Astrocyte of the cerebellum (primary cell): ENCODE measurements around the gene S1PR1.
"Not testable (repeated sequence)": the region's sequence is repeated elsewhere in the genome, so short reads cannot be mapped to it uniquely, and the experiment has no call there.

Experiments used
- DNase-seq: peaks from one replicate; pipeline ENCODE4 v3.0.0-alpha.2; 2011; ENCODE audit warnings: low read depth
- H3K4me3 ChIP-seq: 2 replicates; pipeline ENCODE4 v1.5.1; 2011; ENCODE audit warnings: mild to moderate bottlenecking, low read depth, low read length, moderate library complexity
- in situ Hi-C: cut with HindIII; loops from 2 replicates; pipeline ENCODE4 v1.10.0; 2017; ENCODE audit warnings: low sequenced_read_pairs
- TF ChIP-seq, protein P1 (sequence below): IDR thresholded peaks from 2 replicates; pipeline ENCODE4 v1.5.1; 2012; ENCODE audit warnings: low read length, low read depth, moderate library complexity, mild to moderate bottlenecking; ENCODE audit errors: missing control alignments

S1PR1 gene

DNA sequence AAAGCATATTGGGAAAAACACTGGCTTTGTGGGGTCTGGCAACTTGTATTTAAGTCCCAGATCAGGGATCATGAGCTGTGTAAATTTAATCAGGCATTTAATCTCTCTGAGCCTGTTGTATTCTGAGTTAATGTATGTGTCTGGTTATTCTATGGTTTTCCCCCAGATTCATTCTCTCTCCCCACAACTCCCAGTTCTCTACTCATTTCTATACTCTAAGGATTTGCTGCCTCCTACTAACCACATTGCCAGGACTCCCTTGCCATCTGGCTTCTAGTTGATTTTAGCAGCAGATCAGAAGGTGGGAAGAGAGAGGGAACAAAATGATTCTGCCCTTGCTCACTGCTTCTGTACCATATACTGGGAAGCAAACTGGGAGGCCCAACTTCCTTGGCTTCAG, 31.4 kb upstream of the S1PR1 start:
- DNase-seq, result no peak
- no peak overlapping the region for H3K4me3 ChIP-seq
- TF ChIP-seq, protein P1, sequence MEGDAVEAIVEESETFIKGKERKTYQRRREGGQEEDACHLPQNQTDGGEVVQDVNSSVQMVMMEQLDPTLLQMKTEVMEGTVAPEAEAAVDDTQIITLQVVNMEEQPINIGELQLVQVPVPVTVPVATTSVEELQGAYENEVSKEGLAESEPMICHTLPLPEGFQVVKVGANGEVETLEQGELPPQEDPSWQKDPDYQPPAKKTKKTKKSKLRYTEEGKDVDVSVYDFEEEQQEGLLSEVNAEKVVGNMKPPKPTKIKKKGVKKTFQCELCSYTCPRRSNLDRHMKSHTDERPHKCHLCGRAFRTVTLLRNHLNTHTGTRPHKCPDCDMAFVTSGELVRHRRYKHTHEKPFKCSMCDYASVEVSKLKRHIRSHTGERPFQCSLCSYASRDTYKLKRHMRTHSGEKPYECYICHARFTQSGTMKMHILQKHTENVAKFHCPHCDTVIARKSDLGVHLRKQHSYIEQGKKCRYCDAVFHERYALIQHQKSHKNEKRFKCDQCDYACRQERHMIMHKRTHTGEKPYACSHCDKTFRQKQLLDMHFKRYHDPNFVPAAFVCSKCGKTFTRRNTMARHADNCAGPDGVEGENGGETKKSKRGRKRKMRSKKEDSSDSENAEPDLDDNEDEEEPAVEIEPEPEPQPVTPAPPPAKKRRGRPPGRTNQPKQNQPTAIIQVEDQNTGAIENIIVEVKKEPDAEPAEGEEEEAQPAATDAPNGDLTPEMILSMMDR, result no peak
- in situ Hi-C loops, result no loop called here

DNA sequence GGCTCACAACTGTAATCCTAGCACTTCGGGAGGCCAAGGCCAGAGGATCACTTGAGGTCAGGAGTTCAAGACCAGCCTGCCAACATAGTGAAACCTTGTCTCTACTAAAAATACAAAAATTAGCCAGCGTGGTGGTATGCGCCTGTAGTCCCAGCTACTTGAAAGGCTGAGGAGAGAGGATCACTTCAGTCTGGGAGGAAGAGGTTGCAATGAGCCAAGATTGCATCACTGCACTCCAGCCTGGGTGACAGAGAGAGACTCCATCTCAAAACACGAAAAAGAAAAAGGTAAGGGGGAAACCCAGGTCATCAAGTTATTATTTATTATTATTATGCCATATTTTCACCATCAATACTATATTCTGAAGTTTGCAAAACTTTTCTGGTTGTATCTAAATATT, 30.7 kb upstream of the S1PR1 start:
- DNase-seq, H3K4me3 ChIP-seq, in situ Hi-C loops: not testable (repeated sequence)

DNA sequence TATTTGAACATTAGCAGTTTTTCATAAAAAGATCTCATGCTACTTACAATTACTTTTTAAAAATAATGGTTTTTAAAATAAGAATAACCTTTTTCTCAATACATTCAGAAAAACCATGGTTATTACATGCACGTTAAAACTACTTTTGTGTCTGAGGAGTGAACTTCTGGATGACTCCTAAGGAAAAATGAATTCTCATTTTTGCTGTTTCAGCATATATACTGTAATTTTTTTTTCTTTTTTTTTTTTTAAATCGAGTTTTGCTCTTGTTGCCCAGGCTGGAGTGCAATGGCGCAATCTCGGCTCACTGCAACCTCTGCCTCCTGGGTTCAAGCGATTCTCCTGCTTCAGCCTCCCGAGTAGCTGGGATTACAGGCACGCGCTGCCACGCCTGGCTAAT, 29.5 kb upstream of the S1PR1 start:
- in situ Hi-C loops, result not testable (repeated sequence)

DNA sequence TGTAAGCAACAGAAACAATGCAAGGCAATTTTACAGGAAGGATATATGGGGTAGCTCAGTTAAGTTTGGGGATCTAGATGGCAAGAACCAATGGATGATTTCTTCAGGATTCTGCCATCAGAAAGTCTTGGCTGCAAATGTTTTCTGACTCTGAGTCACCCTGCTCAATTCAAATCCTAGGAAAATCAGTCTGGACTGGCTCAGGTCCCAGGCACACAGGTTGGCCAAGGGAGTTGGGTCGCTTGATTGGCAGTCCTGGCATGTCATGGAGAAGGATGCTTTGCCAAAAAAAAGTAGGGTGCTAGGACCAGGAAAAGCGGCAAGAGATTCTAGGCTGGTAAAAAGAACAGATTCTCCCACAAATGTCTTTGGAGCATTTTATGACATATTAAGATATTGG, 28.9 kb upstream of the S1PR1 start:
- in situ Hi-C loops, result no loop called here
- no peak for DNase-seq
- TF ChIP-seq, protein P1, result no peak
- no peak overlapping the region for H3K4me3 ChIP-seq

More for the DNA sequence above, 29.5 kb upstream of the S1PR1 start:
- not testable (repeated sequence) for H3K4me3 ChIP-seq, DNase-seq

DNA sequence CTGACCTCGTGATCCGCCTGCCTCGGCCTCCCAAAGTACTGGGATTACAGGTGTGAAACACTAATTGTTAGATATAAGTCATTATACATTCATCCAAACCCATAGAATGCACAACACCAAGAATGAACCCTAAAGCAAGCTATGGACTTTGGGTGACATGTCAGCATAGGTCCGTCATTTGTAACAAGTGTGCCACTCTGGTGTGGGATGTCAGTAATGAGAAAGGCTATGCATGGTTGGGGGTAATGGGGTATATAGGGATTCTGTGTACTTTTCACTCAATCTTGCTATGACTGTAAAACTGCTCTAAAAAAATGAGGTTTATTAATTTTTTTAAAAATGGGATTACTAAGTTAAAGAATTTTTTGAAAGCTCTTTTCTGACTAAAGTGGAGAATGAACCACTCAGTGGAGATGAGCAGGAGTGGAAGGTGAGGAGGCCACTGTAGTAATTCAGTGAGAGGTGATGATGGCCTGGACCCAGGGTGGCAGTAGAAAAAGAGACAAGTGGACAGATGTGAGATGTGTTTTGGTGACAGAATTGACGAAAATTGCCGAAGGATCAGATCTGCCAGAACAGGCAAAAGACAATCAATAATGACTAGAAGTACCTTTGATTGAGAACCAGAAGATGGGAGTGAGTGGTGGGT, 21.3 kb upstream of the S1PR1 start:
- DNase-seq, result no peak
- H3K4me3 ChIP-seq, result no peak overlapping the region
- in situ Hi-C loops, result no loop called here
- TF ChIP-seq, protein P1, result no peak

DNA sequence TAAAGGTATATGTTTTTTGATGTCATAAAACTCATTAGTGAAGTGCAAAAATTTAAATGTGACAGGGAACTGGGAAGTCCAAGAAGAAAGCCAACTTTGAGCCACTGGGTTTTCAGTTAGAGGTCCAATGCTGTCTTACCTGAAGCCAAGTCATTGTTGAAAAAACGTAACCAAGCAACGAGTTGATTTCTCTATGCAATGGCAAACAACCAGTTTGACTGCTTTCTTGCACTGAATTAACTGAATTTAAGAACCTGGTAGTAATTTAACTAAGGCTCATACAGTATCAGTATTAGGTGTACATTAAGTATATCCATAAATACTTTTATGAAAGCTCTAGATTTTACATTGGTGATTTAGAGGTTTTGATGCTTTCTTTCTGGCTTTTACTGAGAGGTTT, 20.2 kb upstream of the S1PR1 start:
- no peak overlapping the region for H3K4me3 ChIP-seq
- DNase-seq, result no peak
- in situ Hi-C loops, result no loop called here
- TF ChIP-seq, protein P1, result no peak

DNA sequence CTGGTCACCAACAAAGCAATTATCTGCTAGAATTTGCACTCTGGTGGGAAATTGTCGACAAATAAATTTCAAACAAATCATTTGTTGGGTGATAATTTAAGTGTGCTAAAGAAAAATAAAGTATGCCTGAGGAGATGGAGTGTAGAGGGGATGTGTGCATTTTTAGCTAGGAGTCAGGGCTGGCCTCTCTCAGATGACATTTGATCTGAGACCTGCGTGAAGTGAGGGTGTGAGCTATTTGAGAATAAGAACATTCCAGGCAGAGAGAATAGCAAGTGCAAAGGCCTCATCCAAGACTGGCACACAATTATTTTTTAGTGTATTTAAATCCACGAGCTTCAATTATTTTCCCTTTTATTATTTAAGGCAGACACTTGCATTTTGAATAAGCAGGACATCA, 19.7 kb upstream of the S1PR1 start:
- TF ChIP-seq, protein P1, result no peak
- no peak overlapping the region for H3K4me3 ChIP-seq
- DNase-seq, result no peak
- in situ Hi-C loops, result no loop called here

DNA sequence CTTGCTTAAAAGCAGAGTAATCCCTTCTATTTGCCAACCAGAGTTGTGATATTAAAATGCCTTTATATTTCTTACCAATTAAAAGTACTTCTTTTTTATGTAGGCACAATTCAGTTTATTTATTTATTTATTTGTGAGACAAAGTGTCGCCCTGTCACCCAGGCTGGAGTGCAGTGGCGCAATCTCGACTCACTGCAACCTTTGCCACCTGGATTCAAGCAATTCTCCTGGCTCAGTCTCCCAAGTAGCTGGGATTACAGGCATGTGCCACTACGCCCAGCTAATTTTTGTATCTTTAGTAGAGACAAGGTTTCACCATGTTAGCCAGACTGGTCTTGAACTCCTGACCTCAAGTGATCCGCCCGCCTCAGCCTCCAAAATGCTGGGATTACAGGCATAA, 17.9 kb upstream of the S1PR1 start:
- in situ Hi-C loops, DNase-seq, H3K4me3 ChIP-seq: not testable (repeated sequence)
